IPS-20b (cell line): Measurements from ENCODE around the gene TM2D3.

Experiments
- H3K27ac ChIP-seq: one replicate; pipeline ENCODE4 v1.5.1; 2013; ENCODE audit warnings: low read length
- H3K27me3 ChIP-seq: 2 replicates; pipeline ENCODE4 v1.6.1; 2013; ENCODE audit warnings: mild to moderate bottlenecking, low read length, inconsistent platforms; ENCODE audit not compliant: insufficient read depth
- H3K36me3 ChIP-seq: 2 replicates; pipeline ENCODE4 v1.6.1; 2013; ENCODE audit warnings: low read depth, mild to moderate bottlenecking, inconsistent platforms, low read length, moderate library complexity; ENCODE audit not compliant: insufficient read depth
- H3K4me1 ChIP-seq: 2 replicates; pipeline ENCODE4 v1.6.1; 2013; ENCODE audit warnings: mild to moderate bottlenecking, control low read depth, inconsistent platforms, low read length, moderate library complexity; ENCODE audit not compliant: insufficient read depth
- H3K4me3 ChIP-seq: 2 replicates; pipeline ENCODE4 v1.5.1; 2013; ENCODE audit warnings: mild to moderate bottlenecking, low read length, inconsistent platforms
- H3K9ac ChIP-seq: 2 replicates; pipeline ENCODE4 v1.6.1; 2013; ENCODE audit warnings: low read depth, mild to moderate bottlenecking, inconsistent platforms, low read length, moderate library complexity
- H3K9me3 ChIP-seq: 2 replicates; pipeline ENCODE4 v1.6.1; 2013; ENCODE audit warnings: mild to moderate bottlenecking, low read depth, low read length, inconsistent platforms; ENCODE audit not compliant: insufficient read depth

The TM2D3 gene

GRCh38 chr15:101619615-101619865 is 32.6 kb downstream of the TM2D3 start:
- H3K4me3 ChIP-seq = no peak overlapping the region
- H3K4me1 ChIP-seq = peaks cover 5% of the 10 kb centered on the region; the same call in 1 of the 2 replicates
- peaks cover 6% of the 10 kb centered on the region; the same call in 1 of the 2 replicates for H3K9me3 ChIP-seq
- H3K27ac ChIP-seq = no peak overlapping the region
- H3K9ac ChIP-seq = no peak overlapping the region
- H3K36me3 ChIP-seq = no peaks in the 10 kb centered on the region
- peaks cover 6% of the 10 kb centered on the region for H3K27me3 ChIP-seq

- H3K4me1 ChIP-seq = peaks cover 5% of the 10 kb centered on the region; the same call in 1 of the 2 replicates
Observed at GRCh38 chr15:101618851-101619614, 33.1 kb downstream of the TM2D3 start.

GRCh38 chr15:101618076-101618475 is 34.1 kb downstream of the TM2D3 start:
- Histone ChIP-seq H3K36me3 (no peaks in the 10 kb centered on the region), H3K9me3 (peaks cover under 1% of the 10 kb centered on the region; the same call in 1 of the 2 replicates), H3K27me3 (peaks cover 6% of the 10 kb centered on the region), H3K27ac (no peak overlapping the region), H3K4me3 (no peak overlapping the region), H3K4me1 (peaks cover 5% of the 10 kb centered on the region; the same call in 1 of the 2 replicates), H3K9ac (no peak overlapping the region)

More at GRCh38 chr15:101618851-101619614, 33.1 kb downstream of the TM2D3 start:
- Histone ChIP-seq H3K4me3 (no peak overlapping the region), H3K36me3 (no peaks in the 10 kb centered on the region), H3K27me3 (peaks cover 6% of the 10 kb centered on the region), H3K27ac (no peak overlapping the region), H3K9me3 (peaks cover 6% of the 10 kb centered on the region; the same call in 1 of the 2 replicates), H3K9ac (no peak overlapping the region)

- H3K27me3 ChIP-seq = peaks cover 6% of the 10 kb centered on the region
- no peaks in the 10 kb centered on the region for H3K36me3 ChIP-seq
- no peak overlapping the region for H3K9ac ChIP-seq
- peaks cover 5% of the 10 kb centered on the region; the same call in 1 of the 2 replicates for H3K4me1 ChIP-seq
- no peak overlapping the region for H3K4me3 ChIP-seq
- no peak overlapping the region for H3K27ac ChIP-seq
- no peaks in the 10 kb centered on the region for H3K9me3 ChIP-seq
Observed at GRCh38 chr15:101617390-101617965, 34.7 kb downstream of the TM2D3 start.

- peak overlapping the region; percentile 58; the same call in 1 of the 2 replicates for H3K4me3 ChIP-seq
- peaks cover 6% of the 10 kb centered on the region for H3K27me3 ChIP-seq
- peak overlapping the region; percentile 30; the same call in 1 of the 2 replicates for H3K9ac ChIP-seq
- peaks cover 5% of the 10 kb centered on the region; the same call in 1 of the 2 replicates for H3K4me1 ChIP-seq
- H3K9me3 ChIP-seq = no peaks in the 10 kb centered on the region
- H3K27ac ChIP-seq = no peak overlapping the region
- H3K36me3 ChIP-seq = no peaks in the 10 kb centered on the region
Observed at GRCh38 chr15:101615986-101616848, 36.0 kb downstream of the TM2D3 start.

- H3K9ac ChIP-seq = no peak overlapping the region
Observed at GRCh38 chr15:101615414-101615985, 36.7 kb downstream of the TM2D3 start.

GRCh38 chr15:101614761-101615160 is 37.4 kb downstream of the TM2D3 start:
- H3K9me3 ChIP-seq = no peaks in the 10 kb centered on the region
- H3K27ac ChIP-seq = no peak overlapping the region
- H3K27me3 ChIP-seq = peaks cover 6% of the 10 kb centered on the region
- no peaks in the 10 kb centered on the region for H3K36me3 ChIP-seq
- peaks cover 5% of the 10 kb centered on the region; the same call in 1 of the 2 replicates for H3K4me1 ChIP-seq
- H3K9ac ChIP-seq = no peak overlapping the region
- H3K4me3 ChIP-seq = no peak overlapping the region

More at GRCh38 chr15:101615414-101615985, 36.7 kb downstream of the TM2D3 start:
- H3K27me3 ChIP-seq = peaks cover 6% of the 10 kb centered on the region
- H3K27ac ChIP-seq = no peak overlapping the region
- H3K36me3 ChIP-seq = no peaks in the 10 kb centered on the region
- H3K4me1 ChIP-seq = peaks cover 5% of the 10 kb centered on the region; the same call in 1 of the 2 replicates
- no peaks in the 10 kb centered on the region for H3K9me3 ChIP-seq
- peak overlapping the region; percentile 58; the same call in 1 of the 2 replicates for H3K4me3 ChIP-seq

- no peak overlapping the region for H3K27ac ChIP-seq
- H3K4me1 ChIP-seq = peaks cover 5% of the 10 kb centered on the region; the same call in 1 of the 2 replicates
- H3K27me3 ChIP-seq = peaks cover 6% of the 10 kb centered on the region
- no peak overlapping the region for H3K4me3 ChIP-seq
- no peaks in the 10 kb centered on the region for H3K36me3 ChIP-seq
- H3K9ac ChIP-seq = no peak overlapping the region
- no peaks in the 10 kb centered on the region for H3K9me3 ChIP-seq
Observed at GRCh38 chr15:101614001-101614585, 38.1 kb downstream of the TM2D3 start.

GRCh38 chr15:101613130-101614000 is 38.8 kb downstream of the TM2D3 start:
- H3K9me3 ChIP-seq = no peaks in the 10 kb centered on the region
- no peak overlapping the region for H3K27ac ChIP-seq
- H3K9ac ChIP-seq = no peak overlapping the region
- H3K27me3 ChIP-seq = peaks cover 6% of the 10 kb centered on the region
- no peak overlapping the region for H3K4me3 ChIP-seq
- no peaks in the 10 kb centered on the region for H3K36me3 ChIP-seq
- H3K4me1 ChIP-seq = peaks cover 5% of the 10 kb centered on the region; the same call in 1 of the 2 replicates

- Histone ChIP-seq H3K9ac (no peak overlapping the region), H3K27ac (no peak overlapping the region), H3K36me3 (no peaks in the 10 kb centered on the region), H3K4me3 (no peak overlapping the region), H3K4me1 (peaks cover 5% of the 10 kb centered on the region; the same call in 1 of the 2 replicates), H3K27me3 (peaks cover 6% of the 10 kb centered on the region), H3K9me3 (no peaks in the 10 kb centered on the region)
Observed at GRCh38 chr15:101612676-101613075, 39.5 kb downstream of the TM2D3 start.
